H9 (cell line): ENCODE data around the gene BCAR3. TPM values are rescaled to one million over a fixed set of nuclear protein-coding genes. Genes with fewer than 3 reads are reported as not detected.

ENCODE experiments used
- DNase-seq: peaks from one replicate; pipeline ENCODE4 v3.0.0-alpha.2; 2017
- H2AFZ ChIP-seq: one replicate; pipeline ENCODE4 v1.6.1; 2013; ENCODE audit warnings: mild to moderate bottlenecking, low read length, control low read depth, moderate library complexity
- H2AK5ac ChIP-seq: 2 replicates; pipeline ENCODE4 v1.6.1; 2013; ENCODE audit warnings: low read length, control low read depth, mixed read lengths; ENCODE audit not compliant: insufficient read length
- H2BK120ac ChIP-seq: one replicate; pipeline ENCODE4 v1.6.1; 2013; ENCODE audit warnings: low read depth, mild to moderate bottlenecking, low read length, control low read depth, inconsistent platforms; ENCODE audit not compliant: poor library complexity, severe bottlenecking
- H2BK12ac ChIP-seq: 2 replicates; pipeline ENCODE4 v1.6.1; 2013; ENCODE audit warnings: low read length, control low read depth, mixed read lengths, low read depth; ENCODE audit not compliant: insufficient read length
- H2BK15ac ChIP-seq: 2 replicates; pipeline ENCODE4 v1.6.1; 2013; ENCODE audit warnings: low read depth, low read length, control low read depth
- H2BK20ac ChIP-seq: one replicate; pipeline ENCODE4 v1.6.1; 2013; ENCODE audit warnings: low read depth, mild to moderate bottlenecking, low read length, control low read depth, inconsistent platforms; ENCODE audit not compliant: poor library complexity, severe bottlenecking
- H2BK5ac ChIP-seq: 2 replicates; pipeline ENCODE4 v1.6.1; 2013; ENCODE audit warnings: low read length, control low read depth, mixed read lengths; ENCODE audit not compliant: insufficient read length
- H3K14ac ChIP-seq: 2 replicates; pipeline ENCODE4 v1.6.1; 2013; ENCODE audit warnings: low read length, control low read depth; ENCODE audit not compliant: insufficient read depth
- H3K18ac ChIP-seq: 2 replicates; pipeline ENCODE4 v1.6.1; 2013; ENCODE audit warnings: low read depth, mild to moderate bottlenecking, mixed read lengths, low read length, control low read depth; ENCODE audit not compliant: insufficient read length
- H3K23ac ChIP-seq: 2 replicates; pipeline ENCODE4 v1.6.1; 2013; ENCODE audit warnings: low read length, control low read depth, mixed read lengths, low read depth; ENCODE audit not compliant: insufficient read length
- H3K23me2 ChIP-seq: 2 replicates; pipeline ENCODE4 v1.6.1; 2013; ENCODE audit warnings: low read depth, mild to moderate bottlenecking, mixed read lengths, low read length, control low read depth; ENCODE audit not compliant: insufficient read length, poor library complexity, severe bottlenecking
- H3K27ac ChIP-seq: 2 replicates; pipeline ENCODE4 v1.5.1; 2013; ENCODE audit warnings: low read length, control low read depth, mixed read lengths, low read depth; ENCODE audit not compliant: insufficient read length
- H3K27me3 ChIP-seq: 2 replicates; pipeline ENCODE4 v1.6.1; 2013; ENCODE audit warnings: low read length, control low read depth, inconsistent platforms; ENCODE audit not compliant: insufficient read depth
- H3K4ac ChIP-seq: 2 replicates; pipeline ENCODE4 v1.6.1; 2013; ENCODE audit warnings: low read depth, mild to moderate bottlenecking, control low read depth, inconsistent platforms, low read length, moderate library complexity
- H3K4me1 ChIP-seq: 2 replicates; pipeline ENCODE4 v1.6.1; 2013; ENCODE audit warnings: low read length, control low read depth, inconsistent platforms; ENCODE audit not compliant: insufficient read depth
- H3K4me2 ChIP-seq: 2 replicates; pipeline ENCODE4 v1.6.1; 2013; ENCODE audit warnings: low read length, control low read depth, mixed read lengths; ENCODE audit not compliant: insufficient read length, insufficient read depth
- H3K56ac ChIP-seq: 2 replicates; pipeline ENCODE4 v1.6.1; 2013; ENCODE audit warnings: low read depth, mild to moderate bottlenecking, mixed read lengths, low read length, control low read depth; ENCODE audit not compliant: insufficient read length
- H3K79me1 ChIP-seq: 2 replicates; pipeline ENCODE4 v1.6.1; 2013; ENCODE audit warnings: low read depth, mild to moderate bottlenecking, moderate library complexity, low read length, control low read depth, inconsistent platforms; ENCODE audit not compliant: insufficient read depth, poor library complexity, severe bottlenecking
- H3K79me2 ChIP-seq: 2 replicates; pipeline ENCODE4 v1.6.1; 2013; ENCODE audit warnings: low read length, control low read depth, inconsistent platforms; ENCODE audit not compliant: insufficient read depth
- H3K9ac ChIP-seq: 2 replicates; pipeline ENCODE4 v1.6.1; 2013; ENCODE audit warnings: low read length, control low read depth, mixed read lengths; ENCODE audit not compliant: insufficient read length; ENCODE audit errors: extremely low read depth
- H3K9me3 ChIP-seq: one replicate; pipeline ENCODE4 v1.6.1; 2013; ENCODE audit warnings: low read depth, low read length, inconsistent platforms; ENCODE audit not compliant: control insufficient read depth
- H3T11ph ChIP-seq: one replicate; pipeline ENCODE4 v1.6.1; 2013; ENCODE audit warnings: mild to moderate bottlenecking, low read length, control low read depth, inconsistent platforms
- H4K20me1 ChIP-seq: one replicate; pipeline ENCODE4 v1.6.1; 2013; ENCODE audit not compliant: control insufficient read depth, insufficient read length, insufficient read depth
- H4K5ac ChIP-seq: 2 replicates; pipeline ENCODE4 v1.6.1; 2013; ENCODE audit warnings: low read depth, mild to moderate bottlenecking, mixed read lengths, low read length, control low read depth; ENCODE audit not compliant: insufficient read length
- H4K8ac ChIP-seq: replicated peaks from 2 replicates; pipeline ENCODE4 v1.6.1; 2013; ENCODE audit warnings: low read length, control low read depth, mixed read lengths, low read depth; ENCODE audit not compliant: insufficient read length
- H4K91ac ChIP-seq: 2 replicates; pipeline ENCODE4 v1.6.1; 2013; ENCODE audit warnings: low read depth, mild to moderate bottlenecking, moderate library complexity, mixed read lengths, low read length, control low read depth; ENCODE audit not compliant: insufficient read length
- H3K27ac Mint-ChIP-seq, 3 experiments: 2 replicates in 2 of 3; 3 replicates in 1 of 3; pipeline ENCODE4 v1.8.0; 2020 to 2021; ENCODE audit warnings: mixed read lengths in 3 of 3, mild to moderate bottlenecking in 1 of 3, moderate library complexity in 1 of 3
- H3K27me3 Mint-ChIP-seq: 2 replicates; pipeline ENCODE4 v1.8.0; 2021; ENCODE audit warnings: low read depth, mild to moderate bottlenecking, moderate library complexity, mixed read lengths
- H3K36me3 Mint-ChIP-seq, 3 experiments: 2 replicates in 2 of 3; 3 replicates in 1 of 3; pipeline ENCODE4 v1.8.0; 2020 to 2021; ENCODE audit warnings: low read depth in 3 of 3, mixed read lengths in 3 of 3; ENCODE audit not compliant: insufficient read depth in 1 of 3
- H3K4me1 Mint-ChIP-seq, 2 experiments: 2 replicates each; pipeline ENCODE4 v1.8.0; 2020; ENCODE audit warnings: mixed read lengths in 2 of 2
- H3K4me3 Mint-ChIP-seq, 2 experiments: 2 replicates in 1 of 2; 3 replicates in 1 of 2; pipeline ENCODE4 v1.8.0; 2020 to 2021; ENCODE audit warnings: mild to moderate bottlenecking in 2 of 2, mixed read lengths in 2 of 2, moderate library complexity in 1 of 2
- H3K9me3 Mint-ChIP-seq, 2 experiments: 2 replicates in 1 of 2; 3 replicates in 1 of 2; pipeline ENCODE4 v1.8.0; 2020; ENCODE audit warnings: mild to moderate bottlenecking in 2 of 2, mixed read lengths in 2 of 2, moderate library complexity in 1 of 2
- CTCF ChIP-seq: fragments of 200-600 bp; sonication (generic); conservative IDR thresholded peaks from 3 replicates; pipeline ENCODE4 v1.8.0; 2021; ENCODE audit warnings: antibody characterized with exemption, mild to moderate bottlenecking
- total RNA-seq: library from RNA; stranded (reverse); gene quantifications from 2 replicates; pipeline ENCODE4 v1.2.1, GENCODE V29; 2021

Gene BCAR3
- total RNA-seq, 1 experiment from 2014 or later, result 4.9 TPM

GRCh38 chr1:93537396-93537795 lies 144.2 kb downstream of the BCAR3 start:
- Mint-ChIP-seq H3K9me3 (no peaks in the 10 kb centered on the region), H3K4me1 (no peaks in the 10 kb centered on the region; a peak in 1 of 4 replicates), H3K4me3 (no peak overlapping the region), H3K36me3 (peaks cover 10 to 43% (median 31%) of the 10 kb centered on the region in 3 experiments; a peak in 6 of 7 replicates), H3K27ac (peak overlapping the region in 1 of 3 experiments; percentile 21; a peak in 2 of 7 replicates), H3K27me3 (no peaks in the 10 kb centered on the region)
- no peak overlapping the region for H3K18ac ChIP-seq
- H3K9ac ChIP-seq, result no peak overlapping the region
- H3K14ac ChIP-seq, result no peak overlapping the region
- no peak overlapping the region for H3K23ac ChIP-seq
- H2BK15ac ChIP-seq, result no peak overlapping the region
- H3T11ph ChIP-seq, result no peak overlapping the region
- no peak overlapping the region for H3K4ac ChIP-seq
- H3K4me2 ChIP-seq, result no peak overlapping the region
- no peak overlapping the region for H3K56ac ChIP-seq
- H2AK5ac ChIP-seq, result no peak overlapping the region
- no peaks in the 10 kb centered on the region for H3K79me1 ChIP-seq
- H3K79me2 ChIP-seq, result no peaks in the 10 kb centered on the region
- no peak overlapping the region for H2AFZ ChIP-seq
- no peak overlapping the region for H2BK20ac ChIP-seq
- H3K23me2 ChIP-seq, result no peaks in the 10 kb centered on the region
- no peaks in the 10 kb centered on the region for H3K9me3 ChIP-seq
- no peak for TF ChIP-seq CTCF
- H3K4me1 ChIP-seq, result no peaks in the 10 kb centered on the region
- H4K91ac ChIP-seq, result no peak overlapping the region
- no peak overlapping the region for H4K5ac ChIP-seq
- no peak overlapping the region for H2BK12ac ChIP-seq
- H3K27me3 ChIP-seq, result no peaks in the 10 kb centered on the region
- H2BK120ac ChIP-seq, result no peak overlapping the region
- no peak overlapping the region for H4K8ac ChIP-seq
- no peak overlapping the region for H3K27ac ChIP-seq
- H2BK5ac ChIP-seq, result no peak overlapping the region
- DNase-seq, result no peak
- no peaks in the 10 kb centered on the region for H4K20me1 ChIP-seq
